ENCODE results near the gene CILP2.

DNA sequence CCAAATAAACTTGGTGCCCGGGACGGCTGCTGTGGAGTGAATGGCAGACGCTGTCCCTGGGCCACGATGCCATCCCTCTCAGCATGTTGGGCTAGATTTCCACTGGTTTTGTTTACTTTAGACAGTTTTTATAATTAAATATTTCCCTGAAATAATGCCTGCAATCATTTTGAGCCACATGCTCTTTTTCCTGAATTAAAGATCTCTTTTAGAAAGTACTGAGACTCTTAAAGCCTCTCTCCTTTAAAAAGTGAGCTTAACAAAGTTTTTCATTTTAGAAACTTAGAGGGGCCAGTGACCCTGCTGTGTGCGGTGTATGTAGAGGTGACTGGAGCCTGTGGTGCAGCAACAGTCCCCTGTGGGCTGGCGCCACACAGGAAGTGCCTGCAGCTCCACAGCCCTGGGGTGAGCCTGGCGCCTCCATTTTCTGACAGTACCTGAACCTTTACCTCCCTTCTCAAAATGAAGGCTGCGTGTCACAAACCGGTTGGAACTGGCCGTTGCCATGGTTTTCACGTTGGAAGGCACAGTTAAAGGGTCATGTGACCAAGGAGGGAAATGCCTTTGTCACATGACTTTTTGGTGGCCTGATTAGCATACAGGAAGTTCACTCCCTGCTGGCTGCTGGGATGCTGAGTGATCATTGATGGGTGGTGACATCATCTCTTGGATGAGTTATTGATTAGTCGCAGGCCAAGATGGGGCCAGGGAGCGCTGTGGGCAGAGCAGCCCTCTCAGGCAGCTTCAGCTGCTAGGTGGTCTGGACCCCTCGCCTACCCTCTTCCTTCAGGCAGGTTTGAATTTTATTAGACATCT, 49.0 kb upstream of the CILP2 start:
- TF ChIP-seq, protein P1, sequence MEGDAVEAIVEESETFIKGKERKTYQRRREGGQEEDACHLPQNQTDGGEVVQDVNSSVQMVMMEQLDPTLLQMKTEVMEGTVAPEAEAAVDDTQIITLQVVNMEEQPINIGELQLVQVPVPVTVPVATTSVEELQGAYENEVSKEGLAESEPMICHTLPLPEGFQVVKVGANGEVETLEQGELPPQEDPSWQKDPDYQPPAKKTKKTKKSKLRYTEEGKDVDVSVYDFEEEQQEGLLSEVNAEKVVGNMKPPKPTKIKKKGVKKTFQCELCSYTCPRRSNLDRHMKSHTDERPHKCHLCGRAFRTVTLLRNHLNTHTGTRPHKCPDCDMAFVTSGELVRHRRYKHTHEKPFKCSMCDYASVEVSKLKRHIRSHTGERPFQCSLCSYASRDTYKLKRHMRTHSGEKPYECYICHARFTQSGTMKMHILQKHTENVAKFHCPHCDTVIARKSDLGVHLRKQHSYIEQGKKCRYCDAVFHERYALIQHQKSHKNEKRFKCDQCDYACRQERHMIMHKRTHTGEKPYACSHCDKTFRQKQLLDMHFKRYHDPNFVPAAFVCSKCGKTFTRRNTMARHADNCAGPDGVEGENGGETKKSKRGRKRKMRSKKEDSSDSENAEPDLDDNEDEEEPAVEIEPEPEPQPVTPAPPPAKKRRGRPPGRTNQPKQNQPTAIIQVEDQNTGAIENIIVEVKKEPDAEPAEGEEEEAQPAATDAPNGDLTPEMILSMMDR (IDR thresholded peaks at IDR 0.05; ENCODE audit: borderline replicate concordance, extremely low read depth, low read length, poor library complexity, severe bottlenecking) = no peak
- no peak for TF ChIP-seq EZH2 (IDR thresholded peaks at IDR 0.05; ENCODE audit: borderline replicate concordance, low read depth, low read length, severe bottlenecking)

Measured in DND-41 (cell line).